Activated CD4-positive, CD25-positive, alpha-beta regulatory T cell treated with anti-CD3 and anti-CD28 coated beads, Interleukin-2, amount 50 U/mL, for 24 hours (primary cell): ENCODE results near the gene GABRA5.

Source experiments
- ATAC-seq, 2 donors: fragments of 150-1000 bp; cut with Tn5 transposase; one replicate each; pipeline ENCODE4 v1.10.0; 2021; ENCODE audit warnings: mild to moderate bottlenecking in 1 of 2, moderate library complexity in 1 of 2

Gene GABRA5

GRCh38 chr15:26934848-26935247 is 68.0 kb downstream of the GABRA5 start:
- no peak for ATAC-seq

- no peak for ATAC-seq
Observed at GRCh38 chr15:26935322-26935721, 68.5 kb downstream of the GABRA5 start.

DNA sequence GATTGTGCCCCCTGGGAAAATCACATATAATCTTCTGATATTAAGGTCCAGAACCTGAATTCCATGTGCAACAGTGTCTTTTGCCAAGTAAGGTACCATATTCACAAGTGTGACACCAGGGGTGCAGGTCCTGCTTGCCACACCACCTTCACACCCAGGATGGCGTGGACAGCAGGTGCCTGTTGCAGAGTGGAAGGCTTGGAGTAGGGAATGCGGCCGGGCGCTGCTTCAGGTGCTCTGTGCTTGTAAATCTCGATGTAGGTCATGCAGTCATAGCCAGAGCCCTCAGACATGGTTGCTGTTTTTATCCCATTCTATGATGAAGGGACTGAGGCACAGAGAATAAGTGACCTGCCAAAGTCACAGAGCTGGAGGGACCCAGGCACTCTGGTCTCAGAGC is 69.6 kb downstream of the GABRA5 start:
- ATAC-seq: no peak

DNA sequence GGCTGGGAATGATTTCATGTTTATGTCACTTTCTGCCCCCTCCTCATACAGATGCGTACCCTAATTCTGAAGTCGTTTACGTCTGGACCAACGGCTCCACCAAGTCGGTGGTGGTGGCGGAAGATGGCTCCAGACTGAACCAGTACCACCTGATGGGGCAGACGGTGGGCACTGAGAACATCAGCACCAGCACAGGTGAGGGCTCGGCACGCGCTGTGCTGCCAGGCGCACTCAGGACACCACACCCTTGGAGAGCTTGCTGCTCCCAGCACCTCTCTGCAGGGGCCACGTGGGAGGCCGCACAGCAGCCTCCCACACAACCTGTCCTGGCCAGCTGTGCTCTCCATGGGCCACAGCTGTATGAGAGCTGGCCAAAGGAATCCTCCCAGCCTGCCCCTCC is 70.3 kb downstream of the GABRA5 start:
- no peak for ATAC-seq

GRCh38 chr15:26939398-26939797 is 72.5 kb downstream of the GABRA5 start:
- no peak for ATAC-seq

DNA sequence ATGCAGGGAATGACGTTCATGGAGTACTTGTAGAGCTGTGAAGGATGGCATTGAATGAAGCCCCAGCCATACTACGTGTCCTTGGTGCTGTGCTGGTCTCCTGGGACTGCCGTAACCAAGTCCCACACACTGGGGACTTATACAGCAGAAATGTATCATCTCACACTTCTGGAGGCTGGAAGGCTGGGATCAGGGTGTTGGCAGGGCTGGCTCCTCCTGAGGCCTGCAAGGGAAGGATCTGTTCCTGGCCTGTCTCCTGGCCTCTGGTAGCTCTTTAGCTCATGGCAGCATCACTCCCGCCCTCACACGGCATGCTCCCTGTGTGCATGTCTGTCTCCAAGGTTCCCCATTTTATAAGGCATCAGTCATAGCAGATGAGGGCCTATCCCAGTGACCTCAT is 74.6 kb downstream of the GABRA5 start:
- no peak for ATAC-seq

DNA sequence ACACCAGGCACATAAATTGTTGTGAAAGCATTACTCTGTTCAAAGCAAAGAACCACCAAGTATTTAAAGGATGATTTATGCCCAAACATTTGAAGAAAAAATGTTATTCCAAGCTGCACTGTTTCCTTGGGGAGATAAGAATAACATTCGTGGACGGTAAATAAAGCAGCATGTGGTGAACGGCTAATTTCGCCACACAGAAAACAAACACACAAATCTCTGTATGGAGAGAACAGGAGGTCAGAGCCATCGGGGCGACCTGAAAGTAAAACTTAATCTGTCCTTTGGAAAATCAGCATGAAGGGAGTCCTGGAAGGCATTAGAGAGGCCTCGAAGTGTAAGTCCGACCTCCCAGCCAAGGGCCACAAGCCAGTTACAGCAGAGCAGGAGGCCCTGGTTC is 77.0 kb downstream of the GABRA5 start:
- no peak for ATAC-seq

DNA sequence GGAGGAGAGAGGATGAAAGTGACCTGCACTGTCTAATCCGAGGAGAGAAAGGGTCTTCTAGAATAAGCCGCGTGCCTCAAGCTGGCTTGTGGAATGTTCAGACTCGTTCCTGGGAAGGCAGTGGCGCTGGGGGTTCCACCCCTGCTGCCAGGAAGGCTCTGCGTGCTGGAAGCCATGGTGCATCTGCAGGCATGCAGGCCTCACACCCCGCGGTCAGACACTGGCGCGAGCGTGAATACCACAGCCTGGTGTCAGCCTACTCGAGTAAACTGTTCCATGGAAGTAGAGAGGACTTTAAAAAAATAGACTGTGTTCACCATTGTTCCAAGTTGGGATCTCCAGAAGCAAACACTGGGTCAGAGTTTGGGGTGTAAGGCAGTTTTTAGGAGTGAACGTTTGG is 78.2 kb downstream of the GABRA5 start:
- ATAC-seq: no peak

- ATAC-seq: no peak
Observed at GRCh38 chr15:26950001-26950400, 83.1 kb downstream of the GABRA5 start.

GRCh38 chr15:26954403-26954802 is 87.5 kb downstream of the GABRA5 start:
- no peak for ATAC-seq

- ATAC-seq: no peak
Observed at GRCh38 chr15:26967719-26968269, 100.9 kb downstream of the GABRA5 start.

GRCh38 chr15:26968806-26969205 is 101.9 kb downstream of the GABRA5 start:
- ATAC-seq: no peak

- ATAC-seq: no peak
Observed at GRCh38 chr15:26970712-26971210, 103.9 kb downstream of the GABRA5 start, which contains the start of gene GABRG3. GABRG3 (plus strand) TSS chr15:26971181.

- ATAC-seq: no peak
Observed at GRCh38 chr15:26971271-26972018, 104.6 kb downstream of the GABRA5 start.

- ATAC-seq: no peak
Observed at GRCh38 chr15:26972636-26973035, 105.8 kb downstream of the GABRA5 start.

GRCh38 chr15:26974120-26974780 is 107.4 kb downstream of the GABRA5 start:
- ATAC-seq: no peak

DNA sequence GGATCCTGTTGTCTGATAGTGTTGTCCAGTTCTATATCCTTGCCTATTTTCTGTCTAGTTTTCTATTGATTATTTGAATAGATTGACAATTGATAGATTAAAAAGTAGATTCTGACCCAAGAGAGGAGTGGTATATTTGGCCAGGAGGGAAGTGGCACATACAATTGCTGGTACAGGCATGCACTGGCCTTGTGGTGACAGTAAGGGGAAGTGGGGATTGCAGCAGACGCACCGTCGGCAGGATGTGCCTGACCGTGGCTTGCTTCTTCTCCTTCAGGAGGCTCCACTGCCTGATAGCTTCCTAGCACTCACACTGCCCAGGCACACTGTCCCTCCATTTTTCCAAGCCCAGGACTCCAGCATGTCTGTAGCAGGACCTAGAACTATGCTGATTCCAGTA is 114.6 kb downstream of the GABRA5 start:
- ATAC-seq: no peak

DNA sequence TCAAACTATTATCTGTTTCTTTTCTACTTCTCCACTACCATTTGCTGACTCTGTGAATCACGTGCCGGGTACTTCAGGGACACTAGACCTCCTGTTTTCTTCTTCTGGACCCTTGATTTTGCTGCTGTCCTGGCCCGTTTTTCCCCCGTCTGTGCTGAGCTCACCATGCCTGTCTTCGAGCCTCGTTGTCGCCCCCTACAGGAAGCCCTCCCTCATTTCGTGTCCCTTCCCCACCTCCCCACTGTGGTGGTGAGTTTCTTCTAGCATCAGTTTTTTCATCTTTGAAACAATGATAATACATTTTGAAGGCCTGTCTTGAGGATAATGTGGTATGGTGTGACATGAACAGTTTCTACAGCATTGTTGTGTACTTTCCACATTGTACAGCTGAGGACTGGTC is 117.0 kb downstream of the GABRA5 start:
- no peak for ATAC-seq

GRCh38 chr15:26985050-26985449 is 118.2 kb downstream of the GABRA5 start:
- ATAC-seq: no peak

DNA sequence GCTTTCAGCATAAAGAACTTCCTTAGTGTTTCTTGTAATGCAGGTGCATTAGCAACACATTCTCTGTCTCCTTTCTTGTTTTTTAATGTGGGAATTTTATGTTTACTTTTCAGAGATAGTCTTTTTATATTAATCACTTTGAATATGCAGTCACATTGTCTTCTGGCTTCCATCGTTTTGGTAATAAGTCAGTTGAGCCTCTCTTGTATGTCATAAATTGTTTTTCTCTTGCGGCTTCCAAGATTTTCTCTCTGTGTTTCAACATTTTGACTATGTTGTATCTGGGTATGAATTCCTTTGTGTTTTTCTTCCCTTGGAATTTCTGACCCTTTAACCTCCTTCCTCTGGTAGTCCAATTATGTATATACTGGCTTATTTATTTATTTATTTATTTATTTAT is 129.4 kb downstream of the GABRA5 start:
- no peak for ATAC-seq
